DMS 273 treated with DMSO at 0.1 percent for 48 hours (cell line): ENCODE measurements around the gene HADH.

Experiments used
- DNase-seq: peaks from one replicate; lab custom pipeline; 2025; lab: John Stamatoyannopoulos, UW

HADH gene

GRCh38 chr4:108058685-108059440 lies 69.2 kb downstream of the HADH start:
- DNase-seq: no peak

DNA sequence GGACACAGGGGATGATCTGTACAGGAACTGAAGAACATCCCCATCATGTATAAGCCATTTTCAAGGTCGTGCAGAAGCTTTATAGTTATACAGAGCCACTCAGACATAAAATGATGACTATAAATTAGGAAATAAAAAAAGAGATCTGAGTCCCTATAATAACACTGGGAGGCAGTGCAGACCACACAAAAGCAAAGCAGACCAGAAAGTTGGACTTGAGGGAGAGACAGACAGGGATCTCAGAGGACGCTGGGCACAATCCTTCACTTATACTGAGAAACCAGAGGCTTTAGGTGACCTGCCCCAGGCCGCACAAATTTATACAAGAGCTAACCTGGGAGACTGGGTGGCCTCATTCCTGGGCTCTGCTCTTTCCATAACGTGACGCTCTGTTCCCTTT lies 70.5 kb downstream of the HADH start:
- no peak for DNase-seq

DNA sequence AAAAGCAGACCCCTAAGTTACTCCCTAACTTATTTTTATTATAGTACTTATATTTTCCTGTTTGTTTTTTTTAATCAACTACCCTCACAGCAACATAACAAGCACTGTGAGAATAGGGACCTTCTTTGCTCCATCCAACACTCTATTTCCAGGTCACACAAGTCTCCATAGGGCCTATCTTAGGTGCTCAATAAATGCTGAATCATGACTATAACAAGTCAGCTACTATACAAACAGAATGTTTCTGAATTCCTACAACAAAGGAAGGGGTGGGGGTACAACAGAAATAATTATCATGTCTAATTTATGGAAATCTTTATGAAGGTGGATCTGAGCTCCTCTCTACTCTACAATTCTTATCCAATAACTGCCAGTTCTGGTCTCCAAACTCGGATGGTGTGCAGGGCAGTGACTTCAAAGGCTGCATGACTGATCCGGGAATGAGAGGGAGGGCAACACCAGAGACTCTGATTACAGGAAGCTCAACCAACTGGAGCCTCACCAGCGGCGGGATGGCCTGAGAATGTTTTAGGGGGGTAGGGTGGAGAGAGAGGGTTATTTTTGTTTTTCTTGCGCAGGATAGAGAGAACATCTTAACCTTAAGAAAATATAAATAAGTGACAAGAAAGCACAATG lies 71.1 kb downstream of the HADH start:
- no peak for DNase-seq

DNA sequence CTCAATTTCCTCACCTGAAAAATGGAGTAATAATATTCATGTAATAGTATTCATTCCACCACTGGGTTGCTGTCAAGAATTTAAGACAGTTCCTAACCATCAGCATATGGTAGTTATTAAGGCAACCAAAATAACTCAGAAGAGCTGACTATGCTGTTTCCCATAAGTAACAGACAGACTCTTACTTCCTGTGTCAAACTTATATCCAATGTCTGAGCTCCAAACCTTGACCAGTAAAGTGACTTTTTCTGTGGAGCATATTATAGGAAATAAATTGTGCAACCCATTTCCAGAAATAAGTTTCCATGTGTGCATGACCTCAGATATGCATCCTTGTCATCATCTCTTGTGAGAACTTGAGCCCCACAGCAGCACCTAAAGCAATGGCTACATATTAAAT lies 78.8 kb downstream of the HADH start:
- DNase-seq: no peak

DNA sequence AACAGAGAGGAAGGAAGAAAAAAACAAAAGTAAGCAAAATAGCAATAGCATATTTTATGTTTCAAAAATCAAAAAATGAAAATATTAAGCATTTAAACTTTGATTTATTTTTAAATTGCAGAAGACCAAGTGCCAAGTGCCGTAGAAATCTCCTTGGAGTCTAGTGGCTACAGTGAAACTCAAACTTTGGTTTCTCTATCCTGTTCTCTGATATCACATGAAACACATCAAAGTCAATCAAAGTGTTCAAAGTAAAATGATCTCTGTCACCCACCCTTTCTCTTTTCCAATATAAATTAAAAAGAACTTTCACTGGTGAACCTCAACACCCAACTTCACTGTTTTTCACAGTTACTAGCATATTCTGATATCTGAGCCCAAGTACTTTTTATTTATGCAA lies 81.1 kb downstream of the HADH start:
- no peak for DNase-seq

DNA sequence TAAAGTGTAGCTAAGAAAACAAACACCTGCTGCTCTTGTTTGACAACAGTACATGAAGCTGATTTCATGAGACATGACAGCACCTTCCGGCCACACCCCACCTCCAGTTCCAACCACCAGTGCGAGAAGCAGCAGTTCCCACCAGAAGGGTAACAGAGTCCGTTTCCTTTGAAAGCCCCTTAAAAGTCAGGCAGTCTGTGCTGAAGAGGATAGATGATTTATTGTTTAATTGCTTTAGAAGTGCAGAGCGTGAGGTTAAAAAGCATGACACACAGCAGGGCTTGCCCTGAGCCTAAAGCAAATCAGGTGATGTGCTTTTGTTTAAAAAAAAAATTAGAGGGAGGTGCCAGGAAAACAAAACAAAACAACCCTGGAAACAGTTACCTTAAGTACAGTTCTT lies 82.6 kb downstream of the HADH start:
- no peak for DNase-seq

GRCh38 chr4:108078024-108078733 lies 88.5 kb downstream of the HADH start:
- DNase-seq: no peak

- DNase-seq: no peak
Observed at GRCh38 chr4:108080747-108081146, 91.1 kb downstream of the HADH start.

- no peak for DNase-seq
Observed at GRCh38 chr4:108081256-108081655, 91.6 kb downstream of the HADH start.
